ENCODE data around the gene ADAD1.

Gene ADAD1

GRCh38 chr4:122393276-122393675, 14.5 kb downstream of the ADAD1 start:
- no peak for TF ChIP-seq CTCF (IDR thresholded peaks at IDR 0.05; ENCODE audit: extremely low read depth, missing control alignments)
- DNase-seq (ENCODE audit: low spot score), result no peak

- DNase-seq (ENCODE audit: low spot score), result no peak
- no peak for TF ChIP-seq CTCF (IDR thresholded peaks at IDR 0.05; ENCODE audit: extremely low read depth, missing control alignments)
Observed at GRCh38 chr4:122403861-122404260, 25.1 kb downstream of the ADAD1 start.

GRCh38 chr4:122412547-122412946, 33.7 kb downstream of the ADAD1 start:
- DNase-seq (ENCODE audit: low spot score), result no peak
- no peak for TF ChIP-seq CTCF (IDR thresholded peaks at IDR 0.05; ENCODE audit: extremely low read depth, missing control alignments)

- DNase-seq (ENCODE audit: low spot score), result no peak
- TF ChIP-seq CTCF (IDR thresholded peaks at IDR 0.05; ENCODE audit: extremely low read depth, missing control alignments), result no peak
Observed at GRCh38 chr4:122423246-122423645, 44.4 kb downstream of the ADAD1 start.

GRCh38 chr4:122431351-122431750, 52.5 kb downstream of the ADAD1 start:
- DNase-seq (ENCODE audit: low spot score), result no peak
- TF ChIP-seq CTCF (IDR thresholded peaks at IDR 0.05; ENCODE audit: extremely low read depth, missing control alignments), result no peak

GRCh38 chr4:122434285-122434684, 55.5 kb downstream of the ADAD1 start:
- DNase-seq (ENCODE audit: low spot score), result no peak
- TF ChIP-seq CTCF (IDR thresholded peaks at IDR 0.05; ENCODE audit: extremely low read depth, missing control alignments), result no peak

GRCh38 chr4:122450847-122451246, 72.0 kb downstream of the ADAD1 start:
- DNase-seq (ENCODE audit: low spot score), result no peak

More at GRCh38 chr4:122450847-122451246, 72.0 kb downstream of the ADAD1 start:
- no peak for TF ChIP-seq CTCF (IDR thresholded peaks at IDR 0.05; ENCODE audit: extremely low read depth, missing control alignments)
